Endothelial cell of umbilical vein (primary cell): ENCODE measurements around the gene HAP1. TPM values are rescaled to one million over a fixed set of nuclear protein-coding genes. Genes with fewer than 3 reads are reported as not detected.

Experiments used
- BruUV-seq: library from RNA; stranded (reverse); fragments of 400-500 nt; replicated peaks from 2 replicates; lab custom pipeline; 2021; lab: Mats Ljungman, UMichigan
- CTCF ChIA-PET: fragments of 300-600, 350-600 bp; sonication (Branson Sonifier 250); formaldehyde crosslinking; loops from one replicate; lab custom pipeline; 2021; ENCODE audit warnings: antibody characterized with exemption, inconsistent platforms; lab: Charles Lee
- POLR2A ChIA-PET: fragments of 300-600, 350-600 bp; sonication (Branson Sonifier 250); formaldehyde crosslinking; loops from one replicate; lab custom pipeline; 2021; ENCODE audit warnings: antibody characterized with exemption, inconsistent platforms; lab: Charles Lee
- DNase-seq: peaks from one replicate; pipeline ENCODE4 v3.0.0-alpha.2; 2011; ENCODE audit warnings: low read depth, low spot score
- FAIRE-seq: peaks from 2 replicates; lab custom pipeline; 2011; peaks lifted over from hg19 to GRCh38; lab: Jason Lieb, UNC
- H2AFZ ChIP-seq: 2 replicates; pipeline ENCODE4 v1.6.0; 2012; ENCODE audit warnings: low read depth, low read length, control low read depth, inconsistent platforms
- H3K27ac ChIP-seq: 2 replicates; pipeline ENCODE4 v1.5.1; 2011; ENCODE audit warnings: low read depth, mild to moderate bottlenecking, control low read depth, low read length, moderate library complexity; ENCODE audit not compliant: insufficient read depth
- H3K27me3 ChIP-seq, 2 experiments: 2 replicates each; pipeline versions ENCODE4 v1.6.0 to v1.6.1; 2011; ENCODE audit warnings: low read length in 2 of 2, mixed read lengths in 1 of 2; ENCODE audit not compliant: control insufficient read depth in 2 of 2, insufficient read depth in 2 of 2
- H3K36me3 ChIP-seq, 2 experiments: 2 replicates in 1 of 2; 3 replicates in 1 of 2; pipeline ENCODE4 v1.5.1; 2011; ENCODE audit warnings: low read length in 2 of 2, mild to moderate bottlenecking in 1 of 2, moderate library complexity in 1 of 2; ENCODE audit not compliant: control insufficient read depth in 2 of 2, insufficient read depth in 2 of 2; ENCODE audit errors: extremely low read depth in 1 of 2
- H3K4me1 ChIP-seq: 3 replicates; pipeline ENCODE4 v1.5.1; 2011; ENCODE audit warnings: mild to moderate bottlenecking, low read length; ENCODE audit not compliant: control insufficient read depth, insufficient read depth; ENCODE audit errors: extremely low read depth
- H3K4me2 ChIP-seq: 2 replicates; pipeline ENCODE4 v1.6.1; 2011; ENCODE audit warnings: low read length, control low read depth, mixed read lengths; ENCODE audit not compliant: insufficient read depth
- H3K4me3 ChIP-seq, 3 experiments: fragments of 200-600 bp in 1 of 3; sonication (generic), shearing (Covaris generic) in 1 of 3; replicated peaks in 1 of 3; 2 replicates each; pipeline ENCODE4 v1.5.1; 2011 to 2016; ENCODE audit warnings: control low read depth in 3 of 3, low read length in 3 of 3, mild to moderate bottlenecking in 2 of 3, inconsistent platforms in 1 of 3, low read depth in 1 of 3, moderate library complexity in 1 of 3; ENCODE audit not compliant: insufficient read depth in 1 of 3
- H3K79me2 ChIP-seq: 2 replicates; pipeline ENCODE4 v1.6.0; 2012; ENCODE audit warnings: low read length, inconsistent platforms; ENCODE audit not compliant: control insufficient read depth, insufficient read depth
- H3K9ac ChIP-seq: replicated peaks from 2 replicates; pipeline ENCODE3; 2011; ENCODE audit warnings: low read length, control low read depth; ENCODE audit not compliant: insufficient read depth; ENCODE audit errors: extremely low read depth
- H3K9me1 ChIP-seq: replicated peaks from 3 replicates; pipeline ENCODE4 v1.6.0; 2011; ENCODE audit warnings: mild to moderate bottlenecking, low read length; ENCODE audit not compliant: control insufficient read depth, insufficient read depth; ENCODE audit errors: extremely low read depth
- H3K9me3 ChIP-seq: replicated peaks from 2 replicates; pipeline ENCODE4 v1.5.1; 2012; ENCODE audit warnings: low read length, inconsistent platforms; ENCODE audit not compliant: control insufficient read depth, insufficient read depth
- H4K20me1 ChIP-seq: replicated peaks from 2 replicates; pipeline ENCODE3; 2011; ENCODE audit warnings: mild to moderate bottlenecking, low read length; ENCODE audit not compliant: control insufficient read depth, insufficient read depth; ENCODE audit errors: extremely low read depth
- EZH2 ChIP-seq: IDR thresholded peaks from 2 replicates; pipeline ENCODE4 v1.6.1; 2012; ENCODE audit warnings: borderline replicate concordance, low read depth, mild to moderate bottlenecking, moderate library complexity, low read length, inconsistent platforms; ENCODE audit not compliant: severe bottlenecking
- POLR2A ChIP-seq: IDR thresholded peaks from 2 replicates; pipeline ENCODE4 v1.6.1; 2012; ENCODE audit warnings: low read depth, mild to moderate bottlenecking, control low read depth, low read length
- POLR2AphosphoS5 ChIP-seq: IDR thresholded peaks from 2 replicates; pipeline ENCODE4 v1.6.1; 2012; ENCODE audit warnings: low read depth, mild to moderate bottlenecking, control low read depth, low read length, moderate library complexity; ENCODE audit not compliant: insufficient read depth
- dilution Hi-C: fragments of 300-500 bp; cut with MboI; formaldehyde crosslinking; loops from one replicate; pipeline ENCODE4 v1.15.0; 2019; ENCODE audit warnings: low sequenced_read_pairs; ENCODE audit not compliant: extremely low pct_ligation_motif_present
- intact Hi-C: fragments of 100-400 bp; cut with micrococcal nuclease; formaldehyde crosslinking; loops from one replicate; pipeline ENCODE4 v1.10.0; 2022
- polyA plus RNA-seq, 4 experiments: library from polyadenylated mRNA; depleted of rRNA in 3 of 4; stranded (reverse) in 3 of 4; unstranded in 1 of 4; fragments of >200 nt; gene quantifications; 2 replicates each; pipeline versions ENCODE4 v1.2.1 to v1.2.3, GENCODE V29; 2011 to 2012; ENCODE audit warnings: missing spikeins in 1 of 4
- total RNA-seq: library from RNA; stranded (reverse); gene quantifications from 2 replicates; pipeline ENCODE4 v1.2.3, GENCODE V29; 2021

HAP1 gene
- total and polyA plus RNA-seq, 2 donors (not counting 3 experiments of a cell fraction or from before 2014, with no cell fraction given), result 0.07 to 0.24 TPM

DNA sequence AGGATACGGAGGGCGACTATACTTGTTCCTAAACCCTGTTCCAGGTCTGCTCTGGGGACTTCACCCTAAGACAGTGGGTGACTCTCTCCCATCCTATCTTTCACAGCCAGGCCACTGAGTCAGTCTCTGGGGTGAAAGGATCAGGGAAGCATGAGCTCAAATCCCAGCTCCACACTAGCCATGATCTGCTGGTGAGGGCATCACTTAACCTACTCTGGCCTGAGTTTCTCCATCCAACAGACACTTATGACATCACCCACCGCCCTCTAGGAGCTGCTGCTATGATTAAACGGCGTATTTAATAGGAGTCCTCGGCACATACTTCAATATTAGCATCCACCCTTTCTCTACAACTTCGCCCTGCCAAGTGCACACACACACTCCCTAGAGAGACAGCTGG lies 12.2 kb downstream of the HAP1 start:
- FAIRE-seq (no peak), DNase-seq (no peak)
- ChIA-PET CTCF (interaction anchor here (0.7 to 3.2 kb wide), 3 partner anchors 9 to 358 kb away, joined by 3 to 14 read pairs (median 3); no protein-coding TSS in a partner anchor), POLR2A (no interaction called here)
- intact Hi-C loops (no loop called here), dilution Hi-C loops (no loop called here)
- Histone ChIP-seq H3K9ac (no peak overlapping the region), H3K4me2 (no peak overlapping the region), H3K4me1 (no peaks in the 10 kb centered on the region), H3K4me3 (no peak overlapping the region), H3K36me3 (no peaks in the 10 kb centered on the region), H2AFZ (no peak overlapping the region), H3K9me1 (no peaks in the 10 kb centered on the region), H3K79me2 (no peaks in the 10 kb centered on the region), H3K27me3 (peaks cover 0 to 1% of the 10 kb centered on the region in 2 experiments), H3K9me3 (no peaks in the 10 kb centered on the region), H3K27ac (no peak overlapping the region), H4K20me1 (no peaks in the 10 kb centered on the region)
- BruUV-seq, result no TSS peak
- no peak for TF ChIP-seq EZH2

GRCh38 chr17:41718287-41718645 lies 16.2 kb downstream of the HAP1 start:
- H3K36me3 ChIP-seq, result no peaks in the 10 kb centered on the region
- intact Hi-C loops, result no loop called here
- H3K4me3 ChIP-seq, result no peak overlapping the region
- H3K9me1 ChIP-seq, result no peaks in the 10 kb centered on the region
- no peak for DNase-seq
- no peak for FAIRE-seq
- H3K9me3 ChIP-seq, result no peaks in the 10 kb centered on the region
- no peaks in the 10 kb centered on the region for H3K79me2 ChIP-seq
- ChIA-PET CTCF (interaction anchor here (1.2 to 1.5 kb wide), 3 partner anchors 9 to 22 kb away, joined by 3 to 7 read pairs (median 3); no protein-coding TSS in a partner anchor), POLR2A (no interaction called here)
- H2AFZ ChIP-seq, result no peak overlapping the region
- no peaks in the 10 kb centered on the region for H3K4me1 ChIP-seq
- BruUV-seq, result no TSS peak
- dilution Hi-C loops, result no loop called here
- TF ChIP-seq POLR2AphosphoS5 (no peak), POLR2A (no peak)
- no peak overlapping the region for H3K4me2 ChIP-seq
- H4K20me1 ChIP-seq, result no peaks in the 10 kb centered on the region
- H3K9ac ChIP-seq, result no peak overlapping the region
- no peak overlapping the region for H3K27ac ChIP-seq
- H3K27me3 ChIP-seq, result peaks cover 4% of the 10 kb centered on the region in 2 experiments
